Large intestine (tissue), 3 donors: Measurements from ENCODE around the gene VDAC2. TPM values are rescaled to one million over a fixed set of nuclear protein-coding genes. Genes with fewer than 3 reads are reported as not detected.
A peak's percentile ranks its signal among the peaks of the same experiment; 100 is the strongest.
"Not testable (repeated sequence)": the region's sequence is repeated elsewhere in the genome, so short reads cannot be mapped to it uniquely, and the experiment has no call there.

Experiments used
- DNase-seq, 2 donors: peaks; one replicate each; pipeline versions ENCODE4 v3.0.0 to v3.0.0-alpha.2; 2013
- H3K27ac ChIP-seq: one replicate; pipeline ENCODE4 v1.5.1; 2013; ENCODE audit warnings: low read length
- H3K27me3 ChIP-seq: 2 replicates; pipeline ENCODE4 v1.6.1; 2013; ENCODE audit warnings: low read length; ENCODE audit not compliant: control insufficient read depth, insufficient read depth
- H3K36me3 ChIP-seq: 2 replicates; pipeline ENCODE4 v1.6.1; 2013; ENCODE audit warnings: low read length; ENCODE audit not compliant: control insufficient read depth, insufficient read depth
- H3K4me1 ChIP-seq: one replicate; pipeline ENCODE4 v1.6.1; 2013; ENCODE audit warnings: low read length; ENCODE audit not compliant: control insufficient read depth, insufficient read depth
- H3K4me3 ChIP-seq: one replicate; pipeline ENCODE4 v1.5.1; 2013; ENCODE audit warnings: low read length
- H3K9me3 ChIP-seq: one replicate; pipeline ENCODE4 v1.6.1; 2013; ENCODE audit warnings: mild to moderate bottlenecking, low read depth, low read length, moderate library complexity; ENCODE audit not compliant: control insufficient read depth
- WGBS: methylation state at CpG from one replicate; pipeline ENCODE4 v1.1.5; 2013; ENCODE audit warnings: low lambda C conversion rate; ENCODE audit not compliant: insufficient coverage; 5-methylcytosine and 5-hydroxymethylcytosine counted together
- polyA plus RNA-seq: library from polyadenylated mRNA; unstranded; fragments of 120-200 nt; gene quantifications from one replicate; pipeline ENCODE4 v1.2.1, GENCODE V29; 2013

Gene VDAC2
- polyA plus RNA-seq, 1 donor: 189 TPM

GRCh38 chr10:75197066-75197465, 13.5 kb upstream of the VDAC2 start:
- Histone ChIP-seq H3K27me3 (no peaks in the 10 kb centered on the region), H3K36me3 (peaks cover 3% of the 10 kb centered on the region), H3K4me1 (peaks cover 6% of the 10 kb centered on the region), H3K27ac (no peak overlapping the region), H3K9me3 (no peaks in the 10 kb centered on the region), H3K4me3 (no peak overlapping the region)
- no CpG with 5 or more reads among the region's 3 CpGs for WGBS
- no peak for DNase-seq

GRCh38 chr10:75197906-75198305, 12.7 kb upstream of the VDAC2 start:
- H3K36me3 ChIP-seq: peaks cover 3% of the 10 kb centered on the region
- H3K27ac ChIP-seq: no peak overlapping the region
- H3K4me1 ChIP-seq: peaks cover 9% of the 10 kb centered on the region
- H3K27me3 ChIP-seq: no peaks in the 10 kb centered on the region
- H3K4me3 ChIP-seq: no peak overlapping the region
- no peaks in the 10 kb centered on the region for H3K9me3 ChIP-seq
- DNase-seq: no peak
- no CpG with 5 or more reads among the region's 2 CpGs for WGBS

- not testable (repeated sequence) for DNase-seq
- no CpG with 5 or more reads among the region's 6 CpGs for WGBS
Measured at GRCh38 chr10:75199949-75200348, 10.6 kb upstream of the VDAC2 start.

GRCh38 chr10:75201793-75202307, 8.7 kb upstream of the VDAC2 start:
- Histone ChIP-seq H3K36me3 (no peaks in the 10 kb centered on the region), H3K9me3 (no peaks in the 10 kb centered on the region), H3K4me3 (no peak overlapping the region), H3K27ac (peak overlapping the region; percentile 43), H3K4me1 (peaks cover 9% of the 10 kb centered on the region), H3K27me3 (no peaks in the 10 kb centered on the region)
- WGBS: no CpG with 5 or more reads among the region's 9 CpGs
- peak; percentile 83 to 89 for DNase-seq

More at GRCh38 chr10:75199949-75200348, 10.6 kb upstream of the VDAC2 start:
- H3K36me3 ChIP-seq, H3K4me3 ChIP-seq, H3K4me1 ChIP-seq, H3K27ac ChIP-seq, H3K27me3 ChIP-seq, H3K9me3 ChIP-seq: not testable (repeated sequence)

- no peak for DNase-seq
- Histone ChIP-seq H3K9me3 (no peaks in the 10 kb centered on the region), H3K4me1 (peaks cover 11% of the 10 kb centered on the region), H3K4me3 (no peak overlapping the region), H3K27me3 (no peaks in the 10 kb centered on the region), H3K36me3 (no peaks in the 10 kb centered on the region), H3K27ac (peak overlapping the region; percentile 9)
- no CpG with 5 or more reads among the region's 1 CpG for WGBS
Measured at GRCh38 chr10:75202321-75203045, 8.1 kb upstream of the VDAC2 start.

GRCh38 chr10:75203046-75203620, 7.5 kb upstream of the VDAC2 start:
- not testable (repeated sequence) for H3K4me3 ChIP-seq, H3K36me3 ChIP-seq, H3K9me3 ChIP-seq, H3K27ac ChIP-seq, H3K27me3 ChIP-seq, DNase-seq
- no CpG with 5 or more reads among the region's 11 CpGs for WGBS
- peaks cover 15% of the 10 kb centered on the region for H3K4me1 ChIP-seq

- H3K27ac ChIP-seq: no peak overlapping the region
- no peaks in the 10 kb centered on the region for H3K27me3 ChIP-seq
- WGBS: 100% methylated on average over 1 of the region's 5 CpGs
- no peaks in the 10 kb centered on the region for H3K9me3 ChIP-seq
- H3K36me3 ChIP-seq: no peaks in the 10 kb centered on the region
- peaks cover 18% of the 10 kb centered on the region for H3K4me1 ChIP-seq
- no peak overlapping the region for H3K4me3 ChIP-seq
- DNase-seq: no peak
Measured at GRCh38 chr10:75203724-75204123, 6.9 kb upstream of the VDAC2 start.

GRCh38 chr10:75205908-75206307, 4.7 kb upstream of the VDAC2 start:
- no CpG with 5 or more reads among the region's 2 CpGs for WGBS
- Histone ChIP-seq H3K4me3 (no peak overlapping the region), H3K27me3 (no peaks in the 10 kb centered on the region), H3K27ac (no peak overlapping the region), H3K36me3 (no peaks in the 10 kb centered on the region), H3K4me1 (peaks cover 21% of the 10 kb centered on the region), H3K9me3 (no peaks in the 10 kb centered on the region)
- no peak for DNase-seq

- H3K36me3 ChIP-seq, H3K27ac ChIP-seq, H3K9me3 ChIP-seq, H3K27me3 ChIP-seq, DNase-seq, H3K4me3 ChIP-seq: not testable (repeated sequence)
- peaks cover 20% of the 10 kb centered on the region for H3K4me1 ChIP-seq
- WGBS: no CpG with 5 or more reads among the region's 14 CpGs
Measured at GRCh38 chr10:75206638-75207037, 4.0 kb upstream of the VDAC2 start.

GRCh38 chr10:75207079-75207856, 3.3 kb upstream of the VDAC2 start:
- WGBS: 84% methylated on average over 2 of the region's 13 CpGs
- H3K36me3 ChIP-seq: peaks cover 2% of the 10 kb centered on the region
- no peaks in the 10 kb centered on the region for H3K9me3 ChIP-seq
- no peak overlapping the region for H3K4me3 ChIP-seq
- no peak for DNase-seq
- H3K27me3 ChIP-seq: no peaks in the 10 kb centered on the region
- H3K4me1 ChIP-seq: peaks cover 20% of the 10 kb centered on the region
- H3K27ac ChIP-seq: no peak overlapping the region
